ENCODE results near the gene RPS6KB1. TPM values are rescaled to one million over a fixed set of nuclear protein-coding genes. Genes with fewer than 3 reads are reported as not detected.

Gene RPS6KB1
- total RNA-seq, 3 donors from 2014 or later (not counting 1 experiment from before 2014, with no cell fraction given): 70.6 to 85.0 (median 78.2) TPM

GRCh38 chr17:59859444-59860025, 33.4 kb upstream of the RPS6KB1 start:
- H3K36me3 Mint-ChIP-seq: no peaks in the 10 kb centered on the region
- no peaks in the 10 kb centered on the region for H3K27me3 Mint-ChIP-seq (ENCODE audit: low read depth in 2 of 2)
- H3K9me3 Mint-ChIP-seq: no peaks in the 10 kb centered on the region
- no peaks in the 10 kb centered on the region for H3K27me3 ChIP-seq (ENCODE audit: control insufficient read depth, insufficient read depth, low read length)
- H3K4me1 Mint-ChIP-seq: no peaks in the 10 kb centered on the region
- WGBS (ENCODE audit: insufficient coverage): 100% methylated on average over 2 of the region's 2 CpGs
- H3K9me3 ChIP-seq (ENCODE audit: control insufficient read depth, insufficient read depth, low read length): no peaks in the 10 kb centered on the region
- peaks cover 20% of the 10 kb centered on the region for H3K36me3 ChIP-seq (ENCODE audit: control insufficient read depth, insufficient read depth, low read length)
- ATAC-seq (peak; percentile 52 to 67 (median 65)), DNase-seq (peak in 1 of 2 donors; percentile 72)
- H3K4me3 ChIP-seq (ENCODE audit: low read length): no peak overlapping the region
- H3K27ac Mint-ChIP-seq: no peak overlapping the region
- no peaks in the 10 kb centered on the region for H3K4me1 ChIP-seq (ENCODE audit: control insufficient read depth, insufficient read depth, low read length)
- TF ChIP-seq CTCF (IDR thresholded peaks at IDR 0.05): peak; percentile 69
- H3K27ac ChIP-seq (ENCODE audit: low read length): no peak overlapping the region
- H3K4me3 Mint-ChIP-seq: no peak overlapping the region
- intact Hi-C loops (cut with micrococcal nuclease): loop anchor here (1.0 kb wide), 1 partner anchor 106 kb away; no protein-coding TSS in a partner anchor

GRCh38 chr17:59863616-59864015, 29.3 kb upstream of the RPS6KB1 start:
- WGBS (ENCODE audit: insufficient coverage): 94% methylated on average over 2 of the region's 3 CpGs
- Mint-ChIP-seq H3K27ac (no peak overlapping the region), H3K9me3 (no peaks in the 10 kb centered on the region), H3K4me3 (no peak overlapping the region), H3K27me3 (ENCODE audit: low read depth in 2 of 2) (no peaks in the 10 kb centered on the region), H3K4me1 (no peaks in the 10 kb centered on the region), H3K36me3 (no peaks in the 10 kb centered on the region)
- Histone ChIP-seq H3K9me3 (ENCODE audit: control insufficient read depth, insufficient read depth, low read length) (no peaks in the 10 kb centered on the region), H3K27ac (ENCODE audit: low read length) (no peak overlapping the region), H3K4me3 (ENCODE audit: low read length) (no peak overlapping the region), H3K36me3 (ENCODE audit: control insufficient read depth, insufficient read depth, low read length) (peaks cover 25% of the 10 kb centered on the region), H3K4me1 (ENCODE audit: control insufficient read depth, insufficient read depth, low read length) (no peaks in the 10 kb centered on the region), H3K27me3 (ENCODE audit: control insufficient read depth, insufficient read depth, low read length) (no peaks in the 10 kb centered on the region)
- no peak for TF ChIP-seq CTCF (IDR thresholded peaks at IDR 0.05)
- ATAC-seq: no peak
- intact Hi-C loops (cut with micrococcal nuclease): no loop called here
- no peak for DNase-seq

- ATAC-seq (no peak), DNase-seq (no peak)
- Mint-ChIP-seq H3K27ac (no peak overlapping the region), H3K27me3 (ENCODE audit: low read depth in 2 of 2) (no peaks in the 10 kb centered on the region), H3K36me3 (no peaks in the 10 kb centered on the region), H3K4me3 (no peak overlapping the region), H3K4me1 (no peaks in the 10 kb centered on the region), H3K9me3 (no peaks in the 10 kb centered on the region)
- H3K4me1 ChIP-seq (ENCODE audit: control insufficient read depth, insufficient read depth, low read length): no peaks in the 10 kb centered on the region
- WGBS (ENCODE audit: insufficient coverage): 55% methylated on average over 1 of the region's 1 CpG
- no peak overlapping the region for H3K27ac ChIP-seq (ENCODE audit: low read length)
- intact Hi-C loops (cut with micrococcal nuclease): no loop called here
- H3K9me3 ChIP-seq (ENCODE audit: control insufficient read depth, insufficient read depth, low read length): no peaks in the 10 kb centered on the region
- TF ChIP-seq CTCF (IDR thresholded peaks at IDR 0.05): no peak
- no peak overlapping the region for H3K4me3 ChIP-seq (ENCODE audit: low read length)
- no peaks in the 10 kb centered on the region for H3K27me3 ChIP-seq (ENCODE audit: control insufficient read depth, insufficient read depth, low read length)
- peaks cover 19% of the 10 kb centered on the region for H3K36me3 ChIP-seq (ENCODE audit: control insufficient read depth, insufficient read depth, low read length)
Measured at GRCh38 chr17:59869941-59870218, 23.0 kb upstream of the RPS6KB1 start.

GRCh38 chr17:59870482-59870881, 22.4 kb upstream of the RPS6KB1 start:
- TF ChIP-seq CTCF (IDR thresholded peaks at IDR 0.05): no peak
- Mint-ChIP-seq H3K9me3 (no peaks in the 10 kb centered on the region), H3K27ac (no peak overlapping the region), H3K27me3 (ENCODE audit: low read depth in 2 of 2) (no peaks in the 10 kb centered on the region), H3K36me3 (no peaks in the 10 kb centered on the region), H3K4me3 (no peak overlapping the region), H3K4me1 (no peaks in the 10 kb centered on the region)
- H3K27me3 ChIP-seq (ENCODE audit: control insufficient read depth, insufficient read depth, low read length): no peaks in the 10 kb centered on the region
- no peak for ATAC-seq
- WGBS (ENCODE audit: insufficient coverage): 95% methylated on average over 8 of the region's 8 CpGs
- H3K4me1 ChIP-seq (ENCODE audit: control insufficient read depth, insufficient read depth, low read length): no peaks in the 10 kb centered on the region
- intact Hi-C loops (cut with micrococcal nuclease): no loop called here
- no peaks in the 10 kb centered on the region for H3K9me3 ChIP-seq (ENCODE audit: control insufficient read depth, insufficient read depth, low read length)
- no peak overlapping the region for H3K27ac ChIP-seq (ENCODE audit: low read length)
- DNase-seq: no peak
- peaks cover 24% of the 10 kb centered on the region for H3K36me3 ChIP-seq (ENCODE audit: control insufficient read depth, insufficient read depth, low read length)
- H3K4me3 ChIP-seq (ENCODE audit: low read length): no peak overlapping the region

Data from natural killer cell (primary cell).